ENCODE measurements around the gene KCNH6.

GRCh38 chr17:63563339-63563738 is 40.2 kb downstream of the KCNH6 start:
- TF ChIP-seq CTCF (IDR thresholded peaks at IDR 0.05) (no peak), POLR2A (IDR thresholded peaks at IDR 0.05) (no peak)

Measured in lower leg skin (tissue), 3 donors.